ENCODE data around the gene ARMH2. TPM values are rescaled to one million over a fixed set of nuclear protein-coding genes. Genes with fewer than 3 reads are reported as not detected.

Gene ARMH2
- total and polyA plus RNA-seq, 2 experiments from 2014 or later, result not detected

DNA sequence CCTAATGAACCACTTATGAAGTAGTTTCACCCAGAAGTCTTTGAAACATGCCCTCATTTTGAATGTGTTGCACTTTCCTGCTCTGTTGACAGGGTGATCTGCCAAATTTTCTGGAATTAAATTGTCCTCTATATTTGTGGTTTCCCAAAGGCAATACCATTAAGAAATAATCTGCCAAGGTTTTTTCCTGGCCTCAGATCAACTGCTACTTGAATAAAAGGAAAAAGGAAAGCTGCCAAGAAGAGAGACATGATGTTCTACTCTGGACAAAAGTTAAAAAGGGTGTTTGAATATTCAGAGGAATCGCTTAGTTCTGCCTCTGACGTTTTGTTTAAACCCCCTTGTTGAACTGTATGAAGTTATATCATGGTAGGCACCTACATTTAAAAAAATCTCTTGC is 37.4 kb upstream of the ARMH2 start:
- Histone ChIP-seq H3K9me2 (ENCODE audit: insufficient read depth) (no peaks in the 10 kb centered on the region), H3K4me2 (ENCODE audit: unreplicated experiment) (no peak overlapping the region), H3K36me3 (ENCODE audit: low read depth) (no peaks in the 10 kb centered on the region), H3K4me1 (ENCODE audit: insufficient read depth) (peaks cover 16% of the 10 kb centered on the region), H4K20me1 (ENCODE audit: insufficient read depth) (no peaks in the 10 kb centered on the region), H3K27ac (no peak overlapping the region), H3K9me3 (ENCODE audit: low read depth) (no peaks in the 10 kb centered on the region), H2AFZ (no peak overlapping the region), H3K79me2 (ENCODE audit: insufficient read depth) (no peaks in the 10 kb centered on the region), H3F3A (ENCODE audit: insufficient read depth) (peaks cover 15% of the 10 kb centered on the region; the same call in 1 of the 2 replicates), H3K4me3 (no peak overlapping the region), H3K27me3 (replicated peaks; ENCODE audit: insufficient read depth) (no peaks in the 10 kb centered on the region), H3K9ac (no peak overlapping the region)
- TF ChIP-seq EZH2phosphoT487 (IDR thresholded peaks at IDR 0.05; ENCODE audit: insufficient read depth, low read depth), result no peak
- DNase-seq, result no peak
- in situ Hi-C loops (cut with MboI), result no loop called here
- WGBS, 2 experiments (ENCODE audit: low coverage in 1 of 2, low lambda C conversion rate in 2 of 2, missing lambda C conversion rate in 2 of 2), result 9 to 20% methylated on average over 2 of the region's 2 CpGs

DNA sequence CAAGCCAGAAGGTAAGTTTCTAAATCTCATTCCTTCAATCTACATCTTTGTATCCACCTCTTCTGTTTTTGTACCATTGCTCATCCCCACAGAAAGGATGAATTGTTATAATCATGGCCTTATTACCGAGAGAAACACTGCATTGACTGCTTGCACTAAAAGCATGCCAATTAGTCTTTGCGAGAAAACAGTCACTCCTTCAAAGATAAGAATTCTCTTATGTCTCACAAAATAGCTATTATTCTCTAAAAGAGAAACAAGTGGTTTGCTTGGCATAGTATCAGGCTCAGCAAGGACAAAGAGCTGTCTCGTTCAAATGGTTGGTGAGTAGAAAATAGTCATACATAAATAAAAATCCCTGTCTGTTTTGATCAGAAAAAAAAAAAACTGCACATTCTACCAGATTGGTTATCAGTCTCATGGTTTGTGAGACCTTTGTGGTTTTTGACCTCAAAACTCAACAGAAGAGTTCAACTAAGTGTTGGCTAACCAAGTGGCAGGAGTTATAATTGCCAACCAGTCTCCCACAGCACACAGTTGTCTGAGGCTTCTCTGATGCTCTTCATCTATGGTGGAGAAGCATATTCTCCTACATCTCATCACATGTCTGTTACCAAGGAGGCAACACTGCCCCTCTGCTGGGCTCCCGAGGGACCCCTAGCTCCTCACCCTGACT is 35.1 kb upstream of the ARMH2 start:
- Histone ChIP-seq H3K4me2 (ENCODE audit: unreplicated experiment) (no peak overlapping the region), H3K27ac (no peak overlapping the region), H3K4me1 (ENCODE audit: insufficient read depth) (peaks cover 16% of the 10 kb centered on the region; the same call in 1 of the 2 replicates), H3K36me3 (ENCODE audit: low read depth) (no peaks in the 10 kb centered on the region), H3K27me3 (replicated peaks; ENCODE audit: insufficient read depth) (no peaks in the 10 kb centered on the region), H2AFZ (no peak overlapping the region), H3K4me3 (no peak overlapping the region), H3F3A (ENCODE audit: insufficient read depth) (peaks cover 17% of the 10 kb centered on the region; the same call in 1 of the 2 replicates), H4K20me1 (ENCODE audit: insufficient read depth) (no peaks in the 10 kb centered on the region), H3K9me2 (ENCODE audit: insufficient read depth) (no peaks in the 10 kb centered on the region), H3K9me3 (ENCODE audit: low read depth) (no peaks in the 10 kb centered on the region), H3K9ac (no peak overlapping the region), H3K79me2 (ENCODE audit: insufficient read depth) (no peaks in the 10 kb centered on the region)
- DNase-seq, result no peak
- in situ Hi-C loops (cut with MboI), result no loop called here
- WGBS, 2 experiments (ENCODE audit: low coverage in 1 of 2, low lambda C conversion rate in 2 of 2, missing lambda C conversion rate in 2 of 2), result 89 to 95% methylated on average over 4 of the region's 4 CpGs
- TF ChIP-seq EZH2 (IDR thresholded peaks at IDR 0.05; ENCODE audit: insufficient read depth, poor library complexity, severe bottlenecking) (no peak), EZH2phosphoT487 (IDR thresholded peaks at IDR 0.05; ENCODE audit: insufficient read depth, low read depth) (no peak)

DNA sequence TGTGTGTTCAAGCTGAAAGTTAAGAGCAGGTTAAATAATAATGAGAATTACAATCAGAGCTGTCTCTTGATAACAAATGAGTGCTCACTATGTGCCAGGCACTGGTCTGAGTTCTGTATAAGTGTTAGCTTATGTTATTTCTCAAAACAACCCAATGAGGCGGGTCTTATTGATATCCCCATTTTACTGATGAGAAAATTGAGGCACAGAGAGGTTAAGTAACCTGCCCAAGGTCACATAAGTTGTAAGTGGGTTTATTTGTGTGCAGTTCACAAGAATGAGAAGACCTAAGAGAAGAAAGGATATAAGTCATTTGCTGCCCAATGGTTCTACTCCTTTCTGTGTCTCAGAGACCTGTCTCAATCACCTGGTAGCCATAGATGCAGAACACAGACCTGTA is 34.1 kb upstream of the ARMH2 start:
- Histone ChIP-seq H3K79me2 (ENCODE audit: insufficient read depth) (no peaks in the 10 kb centered on the region), H3K27me3 (replicated peaks; ENCODE audit: insufficient read depth) (no peaks in the 10 kb centered on the region), H2AFZ (peak overlapping the region; percentile 64), H3K9me2 (ENCODE audit: insufficient read depth) (no peaks in the 10 kb centered on the region), H3K9ac (peak overlapping the region; percentile 53), H4K20me1 (ENCODE audit: insufficient read depth) (no peaks in the 10 kb centered on the region), H3F3A (ENCODE audit: insufficient read depth) (peaks cover 17% of the 10 kb centered on the region; the same call in 1 of the 2 replicates), H3K4me3 (no peak overlapping the region), H3K36me3 (ENCODE audit: low read depth) (no peaks in the 10 kb centered on the region), H3K4me1 (ENCODE audit: insufficient read depth) (peaks cover 16% of the 10 kb centered on the region; the same call in 1 of the 2 replicates), H3K27ac (peak overlapping the region; percentile 69), H3K9me3 (ENCODE audit: low read depth) (no peaks in the 10 kb centered on the region), H3K4me2 (ENCODE audit: unreplicated experiment) (peak overlapping the region; percentile 64)
- DNase-seq, result no peak
- no peak for TF ChIP-seq EZH2 (IDR thresholded peaks at IDR 0.05; ENCODE audit: insufficient read depth, poor library complexity, severe bottlenecking)
- TF ChIP-seq EZH2phosphoT487 (IDR thresholded peaks at IDR 0.05; ENCODE audit: insufficient read depth, low read depth), result no peak
- in situ Hi-C loops (cut with MboI), result no loop called here
- 91 to 96% methylated on average over 1 of the region's 1 CpG for WGBS, 2 experiments (ENCODE audit: low coverage in 1 of 2, low lambda C conversion rate in 2 of 2, missing lambda C conversion rate in 2 of 2)

DNA sequence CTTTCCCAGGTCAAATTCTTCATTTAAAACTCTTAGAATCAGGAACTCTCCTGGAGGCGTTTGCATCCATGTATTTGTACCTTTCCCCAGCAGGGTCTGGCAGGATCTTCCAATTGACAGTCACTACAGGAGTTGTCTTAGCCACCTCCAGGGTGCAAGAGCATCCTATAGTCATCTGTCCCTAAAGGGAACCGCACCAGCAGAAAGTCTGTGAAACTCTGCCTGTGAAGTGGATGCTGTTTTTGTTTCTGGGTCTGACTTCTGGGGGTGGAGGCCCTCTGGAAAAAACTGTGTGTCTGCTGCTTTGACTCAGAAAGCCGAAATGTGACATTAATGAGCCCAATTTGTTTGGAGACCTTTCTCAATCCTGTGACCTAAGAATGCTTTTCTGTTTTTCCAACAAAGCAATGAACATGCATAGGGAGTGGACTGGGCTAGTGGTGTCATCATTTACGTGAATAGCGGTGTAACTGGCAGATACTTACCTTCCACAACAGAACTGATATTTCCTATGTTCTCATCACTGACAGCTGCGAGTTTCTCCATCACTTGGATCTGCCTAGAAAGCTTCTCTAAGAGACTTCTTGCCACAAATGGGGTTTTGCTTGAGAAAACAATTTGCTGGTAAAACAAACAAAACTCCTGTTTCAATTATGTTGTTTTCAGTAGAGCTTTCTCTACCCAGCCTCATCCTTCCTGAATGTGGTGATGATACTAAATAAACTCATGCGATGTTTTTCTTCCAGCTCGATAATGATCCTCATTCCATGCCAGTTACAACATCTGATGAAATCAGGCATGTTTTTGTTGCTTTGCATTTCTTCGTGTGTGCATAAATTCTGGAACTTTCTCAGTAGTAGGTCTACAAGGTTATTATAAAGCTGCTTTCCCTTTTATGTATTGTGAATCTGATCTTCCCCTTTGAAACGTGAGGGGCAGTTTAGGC is 33.3 kb upstream of the ARMH2 start:
- Histone ChIP-seq H3K36me3 (ENCODE audit: low read depth) (no peaks in the 10 kb centered on the region), H3K9ac (peak overlapping the region; percentile 53), H3F3A (ENCODE audit: insufficient read depth) (peaks cover 17% of the 10 kb centered on the region; the same call in 1 of the 2 replicates), H3K4me1 (ENCODE audit: insufficient read depth) (peaks cover 16% of the 10 kb centered on the region; the same call in 1 of the 2 replicates), H3K27ac (peak overlapping the region; percentile 69), H3K4me3 (peak overlapping the region; percentile 39; the same call in 1 of the 2 replicates), H3K79me2 (ENCODE audit: insufficient read depth) (no peaks in the 10 kb centered on the region), H2AFZ (peak overlapping the region; percentile 64), H3K9me3 (ENCODE audit: low read depth) (no peaks in the 10 kb centered on the region), H3K4me2 (ENCODE audit: unreplicated experiment) (peak overlapping the region; percentile 64), H3K9me2 (ENCODE audit: insufficient read depth) (no peaks in the 10 kb centered on the region), H4K20me1 (ENCODE audit: insufficient read depth) (no peaks in the 10 kb centered on the region), H3K27me3 (replicated peaks; ENCODE audit: insufficient read depth) (no peaks in the 10 kb centered on the region)
- no peak for TF ChIP-seq EZH2phosphoT487 (IDR thresholded peaks at IDR 0.05; ENCODE audit: insufficient read depth, low read depth)
- TF ChIP-seq EZH2 (IDR thresholded peaks at IDR 0.05; ENCODE audit: insufficient read depth, poor library complexity, severe bottlenecking), result no peak
- in situ Hi-C loops (cut with MboI), result no loop called here
- 7 to 8% methylated on average over 10 of the region's 10 CpGs for WGBS, 2 experiments (ENCODE audit: low coverage in 1 of 2, low lambda C conversion rate in 2 of 2, missing lambda C conversion rate in 2 of 2)
- DNase-seq, result peak; percentile 74

Measured in GM23248 (cell line).